HG03108 (cell line): ENCODE data around the gene RIF1.

ENCODE experiments used
- ATAC-seq: cut with Tn5 transposase; IDR thresholded peaks from one replicate; pipeline ENCODE4 v1.9.1; 2021; ENCODE audit warnings: moderate library complexity; ENCODE audit not compliant: unreplicated experiment

The RIF1 gene

DNA sequence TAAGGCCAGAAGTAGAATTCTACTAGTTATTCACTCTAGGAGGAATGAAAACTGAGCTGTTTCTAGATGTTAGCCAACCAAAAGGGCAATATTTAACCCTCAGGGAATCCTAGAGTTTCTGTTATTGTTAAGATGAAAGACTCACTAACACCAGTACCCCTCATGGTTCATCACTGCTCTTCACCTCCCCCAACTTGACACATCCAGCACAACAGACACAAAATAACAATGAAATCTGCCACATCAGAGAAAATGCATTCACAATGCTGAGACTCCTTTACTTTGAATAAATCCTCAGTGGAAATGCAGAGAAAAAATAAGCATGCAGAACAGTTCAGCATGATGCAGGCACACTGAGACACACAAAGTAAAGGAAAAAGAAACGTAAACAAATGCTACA, 111.3 kb downstream of the RIF1 start:
- no peak for ATAC-seq

DNA sequence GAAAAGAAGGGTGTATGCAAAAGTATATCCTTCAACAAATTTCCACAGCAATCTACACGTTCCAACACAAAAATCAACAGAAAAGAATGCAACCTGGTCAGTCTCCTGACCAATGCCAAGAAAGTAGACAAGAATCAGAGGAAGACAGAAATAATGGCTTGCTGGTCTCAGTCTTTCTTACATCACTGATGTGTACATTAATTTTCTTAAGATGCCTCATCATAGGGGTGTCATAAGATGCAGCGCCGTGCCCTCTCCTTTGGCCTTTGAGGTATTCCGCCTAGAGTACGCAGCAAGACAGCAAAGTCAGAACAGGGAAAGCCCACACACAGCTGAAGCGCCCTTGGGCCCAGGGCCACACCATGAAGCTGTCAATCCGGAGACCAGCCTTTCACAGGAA, 112.9 kb downstream of the RIF1 start:
- ATAC-seq, result no peak

DNA sequence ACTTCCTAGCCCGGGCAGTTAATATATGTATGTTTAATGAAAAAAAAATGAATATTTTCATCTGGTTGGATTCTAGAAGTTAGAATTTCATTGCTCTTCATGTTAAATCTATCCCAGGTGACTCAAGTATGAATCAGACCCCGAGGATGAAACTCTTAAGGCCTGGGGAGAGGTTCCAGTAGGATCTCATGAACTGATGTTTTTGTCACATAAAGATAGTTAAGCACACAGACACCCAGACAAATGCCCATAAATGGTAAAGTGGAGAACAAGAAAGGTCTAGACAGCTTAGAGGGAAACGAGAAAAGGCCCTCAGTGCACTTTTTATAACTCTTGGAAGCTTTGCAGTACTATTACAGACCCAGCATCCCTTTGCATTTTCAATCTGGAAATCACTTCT, 114.1 kb downstream of the RIF1 start:
- no peak for ATAC-seq

DNA sequence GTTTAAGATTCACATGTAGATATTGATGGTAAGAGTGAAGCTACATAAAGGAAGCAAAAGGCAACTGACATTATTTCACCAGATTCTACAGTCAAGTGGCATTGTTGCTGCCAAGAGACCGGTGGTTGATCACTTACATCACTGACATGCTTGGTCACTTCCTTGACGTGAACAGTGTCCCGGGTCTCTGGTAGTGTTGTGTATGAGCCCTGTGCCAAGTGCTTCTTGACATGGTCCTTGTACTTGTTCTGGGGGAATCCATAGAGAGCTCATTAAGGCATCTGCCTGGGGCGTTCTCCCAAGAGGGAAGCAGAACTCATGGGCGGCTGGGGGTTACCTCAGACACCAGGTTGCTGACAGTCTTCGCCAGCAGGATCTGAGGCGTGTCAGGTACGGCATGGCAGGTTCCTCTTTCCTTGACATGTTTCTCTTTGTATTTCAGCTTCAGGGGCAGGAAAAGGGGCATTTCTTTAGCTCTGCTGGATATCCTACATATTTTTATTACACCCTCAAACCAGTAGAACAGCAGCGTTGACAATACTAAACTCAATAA, 116.2 kb downstream of the RIF1 start:
- no peak for ATAC-seq

DNA sequence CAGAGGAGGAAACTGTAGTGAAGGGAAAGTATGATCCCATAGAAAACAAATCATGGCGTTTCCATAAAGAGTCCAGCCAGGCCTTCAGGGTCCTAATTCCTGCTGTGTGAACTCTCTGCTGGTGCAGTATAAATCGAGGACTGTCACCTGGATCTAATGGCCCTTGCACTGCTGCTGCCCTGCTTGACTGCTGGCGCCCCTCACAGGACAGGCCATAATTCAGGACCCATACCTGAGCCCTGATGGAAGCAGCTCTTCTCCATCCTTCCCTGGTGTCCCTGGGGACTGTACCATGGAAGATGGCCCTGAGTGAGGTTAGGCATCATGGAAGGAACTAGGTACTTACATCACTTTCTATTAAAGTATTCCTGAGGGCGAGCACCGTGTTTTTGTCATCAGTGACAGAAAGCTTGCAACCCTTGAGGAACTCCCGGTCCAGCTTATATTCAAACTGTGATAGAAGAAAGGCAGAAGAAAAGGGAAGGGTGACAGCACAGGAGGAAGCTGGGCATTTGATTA, 116.9 kb downstream of the RIF1 start:
- no peak for ATAC-seq
